Thoracic aorta (tissue), 2 donors: ENCODE data around the gene ZNF664. TPM values are rescaled to one million over a fixed set of nuclear protein-coding genes. Genes with fewer than 3 reads are reported as not detected.

Source experiments
- ATAC-seq: fragments of 150-250 bp; one replicate; pipeline ENCODE4 v1.8.0; 2017; ENCODE audit warnings: low read depth; ENCODE audit not compliant: insufficient number of reproducible peaks, low FRiP score
- DNase-seq: peaks from one replicate; pipeline ENCODE4 v3.0.0-alpha.2; 2020; ENCODE audit warnings: low spot score
- H3K27ac ChIP-seq, 2 donors: fragments of 200-600 bp; sonication (generic); 1 replicate in 1 of 2; 2 replicates in 1 of 2; pipeline ENCODE4 v1.5.1; 2016; ENCODE audit warnings: mild to moderate bottlenecking in 2 of 2, moderate library complexity in 2 of 2
- H3K27me3 ChIP-seq: fragments of 200-600 bp; sonication (generic); replicated peaks from 2 replicates; pipeline ENCODE4 v1.6.0; 2016; ENCODE audit warnings: mild to moderate bottlenecking; ENCODE audit not compliant: insufficient read depth
- H3K36me3 ChIP-seq: fragments of 200-600 bp; sonication (generic); one replicate; pipeline ENCODE4 v1.5.1; 2016
- H3K4me1 ChIP-seq, 2 donors: fragments of 200-600 bp; sonication (generic); 1 replicate in 1 of 2; 2 replicates in 1 of 2; pipeline versions ENCODE4 v1.5.1 to v1.6.0; 2016; ENCODE audit warnings: low read depth in 2 of 2, mild to moderate bottlenecking in 1 of 2; ENCODE audit not compliant: control insufficient read depth in 1 of 2
- H3K4me3 ChIP-seq: fragments of 200-600 bp; sonication (generic); 2 replicates; pipeline ENCODE4 v1.5.1; 2016; ENCODE audit warnings: mild to moderate bottlenecking
- H3K9me3 ChIP-seq: fragments of 200-600 bp; sonication (generic); 2 replicates; pipeline ENCODE4 v1.5.1; 2016
- total RNA-seq, 2 donors: library from RNA; depleted of rRNA; stranded (reverse); fragments of >200 nt; gene quantifications; one replicate each; pipeline versions ENCODE4 v1.1.0 to v1.2.3, GENCODE V29; 2016
- TF ChIP-seq, protein P1 (sequence below): fragments of 200-600 bp; sonication (generic); IDR thresholded peaks from one replicate; pipeline ENCODE4 v1.5.1; 2019; ENCODE audit warnings: antibody characterized with exemption

Gene ZNF664
- total RNA-seq, 2 donors from 2014 or later = 46.4 to 48.2 TPM

DNA sequence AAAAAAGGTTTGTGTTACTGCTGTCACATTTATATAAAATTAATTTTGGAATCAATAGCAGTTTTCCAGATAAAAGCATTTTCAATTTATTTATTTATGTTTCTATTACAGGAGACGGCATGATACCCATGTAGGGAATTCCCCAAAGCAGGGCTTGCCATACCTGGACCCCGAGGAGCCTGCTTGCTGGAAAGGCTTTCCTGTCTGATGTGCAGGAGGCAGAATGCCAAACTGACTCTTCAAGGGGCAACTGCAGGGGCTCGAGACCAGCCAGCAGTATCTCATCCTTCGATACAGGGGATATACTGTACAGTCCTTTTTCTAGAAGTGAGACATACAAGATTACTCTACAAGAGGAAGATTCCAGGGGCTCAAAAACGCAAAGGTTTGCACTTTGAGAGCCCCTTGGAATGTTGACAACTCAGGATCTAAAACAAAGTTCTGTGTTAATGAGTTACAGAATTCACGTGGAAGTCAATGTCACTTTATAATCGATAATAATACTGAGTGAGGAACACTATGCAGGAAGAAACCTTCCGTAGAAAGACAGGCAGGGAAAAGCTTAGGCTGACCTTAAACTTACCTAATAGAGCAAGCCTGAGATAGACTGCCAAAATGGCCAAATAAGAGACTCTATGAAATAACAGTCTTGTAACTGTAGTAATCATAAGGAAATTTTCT, 38.6 kb downstream of the ZNF664 start:
- H3K27ac ChIP-seq = no peak overlapping the region
- H3K9me3 ChIP-seq = no peaks in the 10 kb centered on the region
- no peaks in the 10 kb centered on the region for H3K4me1 ChIP-seq
- H3K4me3 ChIP-seq = no peak overlapping the region
- peaks cover 17% of the 10 kb centered on the region for H3K36me3 ChIP-seq
- no peak for ATAC-seq
- no peak for DNase-seq
- H3K27me3 ChIP-seq = no peaks in the 10 kb centered on the region
- TF ChIP-seq, protein P1, sequence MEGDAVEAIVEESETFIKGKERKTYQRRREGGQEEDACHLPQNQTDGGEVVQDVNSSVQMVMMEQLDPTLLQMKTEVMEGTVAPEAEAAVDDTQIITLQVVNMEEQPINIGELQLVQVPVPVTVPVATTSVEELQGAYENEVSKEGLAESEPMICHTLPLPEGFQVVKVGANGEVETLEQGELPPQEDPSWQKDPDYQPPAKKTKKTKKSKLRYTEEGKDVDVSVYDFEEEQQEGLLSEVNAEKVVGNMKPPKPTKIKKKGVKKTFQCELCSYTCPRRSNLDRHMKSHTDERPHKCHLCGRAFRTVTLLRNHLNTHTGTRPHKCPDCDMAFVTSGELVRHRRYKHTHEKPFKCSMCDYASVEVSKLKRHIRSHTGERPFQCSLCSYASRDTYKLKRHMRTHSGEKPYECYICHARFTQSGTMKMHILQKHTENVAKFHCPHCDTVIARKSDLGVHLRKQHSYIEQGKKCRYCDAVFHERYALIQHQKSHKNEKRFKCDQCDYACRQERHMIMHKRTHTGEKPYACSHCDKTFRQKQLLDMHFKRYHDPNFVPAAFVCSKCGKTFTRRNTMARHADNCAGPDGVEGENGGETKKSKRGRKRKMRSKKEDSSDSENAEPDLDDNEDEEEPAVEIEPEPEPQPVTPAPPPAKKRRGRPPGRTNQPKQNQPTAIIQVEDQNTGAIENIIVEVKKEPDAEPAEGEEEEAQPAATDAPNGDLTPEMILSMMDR = no peak

DNA sequence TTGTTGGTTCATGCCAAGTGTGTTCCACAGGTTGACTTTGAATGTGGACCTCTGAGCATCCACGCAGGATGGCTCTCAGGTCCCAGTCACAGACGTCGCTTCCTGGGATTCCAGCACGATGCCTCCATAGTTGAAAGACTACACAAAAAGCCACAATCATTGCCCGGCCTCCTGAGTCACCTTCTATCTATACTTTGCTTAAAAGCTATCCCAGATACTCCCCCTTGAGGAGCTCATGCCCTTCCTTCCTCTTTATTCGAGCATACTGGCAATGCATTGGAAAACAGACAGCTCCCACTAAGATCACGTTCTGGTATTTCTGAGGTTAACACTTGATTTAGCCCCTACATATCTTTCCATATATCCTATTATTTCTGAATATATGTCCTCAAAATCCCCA, 40.1 kb downstream of the ZNF664 start:
- Histone ChIP-seq H3K36me3 (peaks cover 17% of the 10 kb centered on the region), H3K9me3 (no peaks in the 10 kb centered on the region), H3K27me3 (no peaks in the 10 kb centered on the region), H3K4me3 (no peak overlapping the region), H3K27ac (no peak overlapping the region), H3K4me1 (no peaks in the 10 kb centered on the region)
- DNase-seq = no peak
- TF ChIP-seq, protein P1 = no peak
- no peak for ATAC-seq

DNA sequence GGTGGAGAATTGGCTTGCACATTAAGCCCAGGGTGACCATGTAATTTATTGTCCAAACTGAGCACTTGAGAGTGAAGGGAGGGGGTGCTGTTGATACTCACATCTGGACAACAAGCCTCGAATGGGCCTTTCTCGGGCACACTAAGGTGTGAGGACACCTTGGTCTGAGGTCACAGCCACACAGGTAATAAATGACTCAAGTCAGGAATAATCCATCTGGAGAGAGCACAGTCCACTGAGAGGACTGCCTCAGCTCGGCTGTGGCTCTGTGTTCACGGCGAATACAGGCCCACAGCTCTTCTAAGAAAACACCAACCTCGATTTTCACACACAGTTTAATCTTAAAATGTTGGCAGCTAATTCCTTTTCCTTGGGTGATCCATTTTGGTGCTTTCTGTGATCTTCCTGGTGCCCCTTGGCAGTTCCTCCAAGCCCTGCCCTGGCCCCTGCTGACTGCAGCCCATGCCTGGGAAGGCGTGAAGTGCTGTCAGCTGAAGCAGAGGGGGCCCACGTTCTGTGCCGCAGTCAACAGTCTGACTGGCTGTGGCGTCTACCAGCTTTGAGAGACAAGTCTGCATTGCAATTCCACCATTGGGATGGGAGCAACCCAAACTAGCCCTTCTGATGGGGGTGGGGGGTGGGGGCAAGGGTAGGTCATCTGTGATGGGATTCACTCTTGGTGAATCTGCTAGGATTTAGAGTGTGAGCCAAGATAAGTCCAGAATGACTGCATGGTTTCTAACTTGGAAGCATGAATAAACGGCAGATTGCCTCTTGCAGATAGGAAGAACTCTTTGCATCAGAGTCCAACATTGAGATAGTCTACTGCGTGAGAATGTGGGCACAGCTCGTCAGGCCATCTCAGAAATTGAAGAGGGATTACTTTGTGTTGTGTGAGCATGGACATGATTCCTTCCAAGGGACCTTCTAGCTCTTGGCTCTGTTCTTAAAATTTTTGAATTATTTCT, 42.8 kb downstream of the ZNF664 start:
- DNase-seq = no peak
- Histone ChIP-seq H3K36me3 (peaks cover 13% of the 10 kb centered on the region), H3K4me1 (peaks cover 0 to 7% of the 10 kb centered on the region in 2 donors), H3K9me3 (no peaks in the 10 kb centered on the region), H3K4me3 (no peak overlapping the region), H3K27me3 (no peaks in the 10 kb centered on the region), H3K27ac (no peak overlapping the region)
- ATAC-seq = no peak
- TF ChIP-seq, protein P1 = no peak

DNA sequence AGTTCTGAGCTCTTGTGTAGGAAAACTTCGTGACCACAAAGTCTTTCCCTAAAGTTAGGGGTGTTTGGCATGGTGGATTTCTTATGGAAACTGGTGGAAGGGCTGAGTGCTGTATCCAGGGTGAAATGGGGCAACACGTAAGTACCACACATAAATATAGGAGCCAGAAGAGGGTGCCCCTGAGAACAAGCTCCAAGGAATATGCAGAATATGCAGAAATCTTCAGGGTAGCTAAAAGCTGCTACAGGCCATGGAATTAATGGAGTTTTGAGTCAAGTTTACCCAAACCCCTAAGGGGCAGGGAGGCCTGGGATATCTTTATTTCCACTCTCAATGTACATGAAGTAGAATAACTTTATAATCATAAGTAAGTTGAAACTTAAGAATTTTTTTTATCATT, 44.0 kb downstream of the ZNF664 start:
- ATAC-seq = no peak
- H3K4me3 ChIP-seq = no peak overlapping the region
- TF ChIP-seq, protein P1 = no peak
- no peak for DNase-seq
- H3K27me3 ChIP-seq = no peaks in the 10 kb centered on the region
- peaks cover 0 to 11% of the 10 kb centered on the region in 2 donors for H3K4me1 ChIP-seq
- H3K9me3 ChIP-seq = no peaks in the 10 kb centered on the region
- H3K27ac ChIP-seq = no peak overlapping the region
- peaks cover 13% of the 10 kb centered on the region for H3K36me3 ChIP-seq

DNA sequence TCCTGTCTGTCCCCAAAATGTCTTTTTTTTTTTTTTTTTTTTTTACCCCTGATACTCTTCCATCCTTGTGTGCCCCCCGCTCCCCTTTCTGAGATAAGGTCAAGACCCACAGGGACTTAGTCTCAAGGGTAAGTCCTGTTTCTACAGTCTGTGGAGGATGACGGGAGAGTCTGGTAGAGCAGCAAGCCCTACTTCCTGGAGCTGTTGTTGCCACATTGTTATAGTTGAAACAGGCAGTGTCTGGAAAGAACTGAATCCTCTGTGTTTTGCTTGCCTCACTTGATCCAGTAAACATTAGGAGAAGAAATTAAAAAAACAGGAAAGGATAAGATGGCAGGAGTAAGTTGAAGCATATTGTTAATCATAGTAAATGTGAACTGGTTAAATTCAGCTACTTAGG, 45.5 kb downstream of the ZNF664 start:
- Histone ChIP-seq H3K4me3 (no peak overlapping the region), H3K27me3 (no peaks in the 10 kb centered on the region), H3K36me3 (peaks cover 2% of the 10 kb centered on the region), H3K27ac (no peak overlapping the region), H3K4me1 (peaks cover 0 to 11% of the 10 kb centered on the region in 2 donors), H3K9me3 (no peaks in the 10 kb centered on the region)
- no peak for DNase-seq
- no peak for ATAC-seq
- TF ChIP-seq, protein P1 = no peak
